K562 (cell line): ENCODE data around the gene CS. TPM values are rescaled to one million over a fixed set of nuclear protein-coding genes. Genes with fewer than 3 reads are reported as not detected.

Source experiments
- ARID2 ChIP-seq: fragments of 450-650 bp; IDR thresholded peaks from 2 replicates; pipeline ENCODE4 v1.6.1; 2017; ENCODE audit warnings: antibody characterized with exemption, mild to moderate bottlenecking
- CBFB ChIP-seq: sonication (generic); formaldehyde crosslinking; IDR thresholded peaks from 2 replicates; pipeline ENCODE4 v1.4.0; 2020; ENCODE audit warnings: mild to moderate bottlenecking, missing genetic modification reagents
- DMBX1 ChIP-seq: fragments of 250-450 bp; sonication (Bioruptor Pico); IDR thresholded peaks from 2 replicates; pipeline ENCODE4 v1.8.0; 2022; ENCODE audit warnings: inconsistent platforms, mild to moderate bottlenecking, moderate library complexity, borderline replicate concordance
- GATA2 ChIP-seq: sonication (generic); formaldehyde crosslinking; IDR thresholded peaks from 2 replicates; pipeline ENCODE4 v1.4.0; 2020; ENCODE audit warnings: mild to moderate bottlenecking, missing genetic modification reagents
- RBFOX2 ChIP-seq: fragments of 200-400 bp; formaldehyde crosslinking; IDR thresholded peaks from 2 replicates; pipeline ENCODE4 v1.6.1; 2017; ENCODE audit warnings: low read depth, mild to moderate bottlenecking, low read length, moderate library complexity
- RFX5 ChIP-seq: IDR thresholded peaks from 2 replicates; pipeline ENCODE4 v1.6.1; 2011; ENCODE audit warnings: low read depth, mild to moderate bottlenecking, improper control_type of control experiment, low read length
- SETDB1 ChIP-seq: IDR thresholded peaks from one replicate; pipeline ENCODE4 v1.6.1; 2012; ENCODE audit warnings: low read length, control low read depth, inconsistent platforms
- ZNF121 ChIP-seq: sonication (generic); formaldehyde crosslinking; conservative IDR thresholded peaks from 2 replicates; pipeline ENCODE4 v1.8.0; 2022; ENCODE audit warnings: missing genetic modification reagents
- ZNF316 ChIP-seq: fragments of 450-650 bp; IDR thresholded peaks from 2 replicates; pipeline ENCODE4 v1.6.1; 2016
- ZNF57 ChIP-seq: fragments of 450-650 bp; formaldehyde crosslinking; IDR thresholded peaks from 2 replicates; pipeline ENCODE4 v1.4.0; 2020; ENCODE audit warnings: mild to moderate bottlenecking, moderate library complexity
- polyA plus RNA-seq, 8 experiments: library from polyadenylated mRNA; depleted of rRNA in 4 of 8; stranded (reverse) in 5 of 8; unstranded in 3 of 8; fragments of >200 nt; fragmentation: Nextera tagmentation in 2 of 8; fragmentation: Illumina TruSeq in 1 of 8; extraction: Ambion mirVana in 2 of 8; extraction: Trizol in 1 of 8; gene quantifications; 2 replicates each; pipeline versions ENCODE4 v1.2.1 to v1.2.3, GENCODE V29; 2011 to 2014; ENCODE audit warnings: inconsistent platforms in 1 of 8, missing spikeins in 1 of 8
- total RNA-seq, 7 experiments: library from RNA; depleted of rRNA in 6 of 7; stranded (reverse); fragments of >200 nt in 6 of 7; fragmentation: Illumina TruSeq in 2 of 7; extraction: Trizol in 2 of 7; gene quantifications; 2 replicates each; pipeline versions ENCODE4 v1.2.1 to v1.2.3, GENCODE V29; 2011 to 2021; ENCODE audit warnings: low replicate concordance in 1 of 7
- TF ChIP-seq, protein P1 (sequence below): sonication (generic); formaldehyde crosslinking; IDR thresholded peaks from 2 replicates; pipeline ENCODE4 v1.8.0; 2023; ENCODE audit warnings: missing genetic modification reagents, mild to moderate bottlenecking, borderline replicate concordance
- TF ChIP-seq, protein P2 (sequence below): sonication (generic); formaldehyde crosslinking; IDR thresholded peaks from 2 replicates; pipeline ENCODE4 v1.8.0; 2022; ENCODE audit warnings: missing genetic modification reagents, mild to moderate bottlenecking, moderate library complexity, borderline replicate concordance
- TF ChIP-seq, protein P3 (sequence below): fragments of 200-800 bp; sonication (Bioruptor generic); IDR thresholded peaks from 2 replicates; pipeline ENCODE4 v1.6.1; 2016; ENCODE audit warnings: missing genetic modification characterization, missing compliant biosample characterization
- TF ChIP-seq, protein P4 (sequence below): sonication (generic); formaldehyde crosslinking; IDR thresholded peaks from 2 replicates; pipeline ENCODE4 v1.8.0; 2022; ENCODE audit warnings: mild to moderate bottlenecking, missing genetic modification reagents

The CS gene
- total and polyA plus RNA-seq, 9 of the 15 experiments (the other 6 are each of a cell fraction or from before 2014, with no cell fraction given) = 99.9 to 390 (median 149) TPM

- TF ChIP-seq, protein P1, sequence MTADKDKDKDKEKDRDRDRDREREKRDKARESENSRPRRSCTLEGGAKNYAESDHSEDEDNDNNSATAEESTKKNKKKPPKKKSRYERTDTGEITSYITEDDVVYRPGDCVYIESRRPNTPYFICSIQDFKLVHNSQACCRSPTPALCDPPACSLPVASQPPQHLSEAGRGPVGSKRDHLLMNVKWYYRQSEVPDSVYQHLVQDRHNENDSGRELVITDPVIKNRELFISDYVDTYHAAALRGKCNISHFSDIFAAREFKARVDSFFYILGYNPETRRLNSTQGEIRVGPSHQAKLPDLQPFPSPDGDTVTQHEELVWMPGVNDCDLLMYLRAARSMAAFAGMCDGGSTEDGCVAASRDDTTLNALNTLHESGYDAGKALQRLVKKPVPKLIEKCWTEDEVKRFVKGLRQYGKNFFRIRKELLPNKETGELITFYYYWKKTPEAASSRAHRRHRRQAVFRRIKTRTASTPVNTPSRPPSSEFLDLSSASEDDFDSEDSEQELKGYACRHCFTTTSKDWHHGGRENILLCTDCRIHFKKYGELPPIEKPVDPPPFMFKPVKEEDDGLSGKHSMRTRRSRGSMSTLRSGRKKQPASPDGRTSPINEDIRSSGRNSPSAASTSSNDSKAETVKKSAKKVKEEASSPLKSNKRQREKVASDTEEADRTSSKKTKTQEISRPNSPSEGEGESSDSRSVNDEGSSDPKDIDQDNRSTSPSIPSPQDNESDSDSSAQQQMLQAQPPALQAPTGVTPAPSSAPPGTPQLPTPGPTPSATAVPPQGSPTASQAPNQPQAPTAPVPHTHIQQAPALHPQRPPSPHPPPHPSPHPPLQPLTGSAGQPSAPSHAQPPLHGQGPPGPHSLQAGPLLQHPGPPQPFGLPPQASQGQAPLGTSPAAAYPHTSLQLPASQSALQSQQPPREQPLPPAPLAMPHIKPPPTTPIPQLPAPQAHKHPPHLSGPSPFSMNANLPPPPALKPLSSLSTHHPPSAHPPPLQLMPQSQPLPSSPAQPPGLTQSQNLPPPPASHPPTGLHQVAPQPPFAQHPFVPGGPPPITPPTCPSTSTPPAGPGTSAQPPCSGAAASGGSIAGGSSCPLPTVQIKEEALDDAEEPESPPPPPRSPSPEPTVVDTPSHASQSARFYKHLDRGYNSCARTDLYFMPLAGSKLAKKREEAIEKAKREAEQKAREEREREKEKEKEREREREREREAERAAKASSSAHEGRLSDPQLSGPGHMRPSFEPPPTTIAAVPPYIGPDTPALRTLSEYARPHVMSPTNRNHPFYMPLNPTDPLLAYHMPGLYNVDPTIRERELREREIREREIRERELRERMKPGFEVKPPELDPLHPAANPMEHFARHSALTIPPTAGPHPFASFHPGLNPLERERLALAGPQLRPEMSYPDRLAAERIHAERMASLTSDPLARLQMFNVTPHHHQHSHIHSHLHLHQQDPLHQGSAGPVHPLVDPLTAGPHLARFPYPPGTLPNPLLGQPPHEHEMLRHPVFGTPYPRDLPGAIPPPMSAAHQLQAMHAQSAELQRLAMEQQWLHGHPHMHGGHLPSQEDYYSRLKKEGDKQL = no peak
- TF ChIP-seq CBFB = no peak
- 0 out of 2 replicates have a peak, but pooled peaks have one; percentile 10 for TF ChIP-seq DMBX1 (CRISPR knock-in tag)
- TF ChIP-seq RFX5 = no peak
- TF ChIP-seq, protein P2, sequence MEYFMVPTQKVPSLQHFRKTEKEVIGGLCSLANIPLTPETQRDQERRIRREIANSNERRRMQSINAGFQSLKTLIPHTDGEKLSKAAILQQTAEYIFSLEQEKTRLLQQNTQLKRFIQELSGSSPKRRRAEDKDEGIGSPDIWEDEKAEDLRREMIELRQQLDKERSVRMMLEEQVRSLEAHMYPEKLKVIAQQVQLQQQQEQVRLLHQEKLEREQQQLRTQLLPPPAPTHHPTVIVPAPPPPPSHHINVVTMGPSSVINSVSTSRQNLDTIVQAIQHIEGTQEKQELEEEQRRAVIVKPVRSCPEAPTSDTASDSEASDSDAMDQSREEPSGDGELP (CRISPR knock-in tag) = peak; percentile 95
- no peak for TF ChIP-seq ZNF57
- TF ChIP-seq, protein P3, sequence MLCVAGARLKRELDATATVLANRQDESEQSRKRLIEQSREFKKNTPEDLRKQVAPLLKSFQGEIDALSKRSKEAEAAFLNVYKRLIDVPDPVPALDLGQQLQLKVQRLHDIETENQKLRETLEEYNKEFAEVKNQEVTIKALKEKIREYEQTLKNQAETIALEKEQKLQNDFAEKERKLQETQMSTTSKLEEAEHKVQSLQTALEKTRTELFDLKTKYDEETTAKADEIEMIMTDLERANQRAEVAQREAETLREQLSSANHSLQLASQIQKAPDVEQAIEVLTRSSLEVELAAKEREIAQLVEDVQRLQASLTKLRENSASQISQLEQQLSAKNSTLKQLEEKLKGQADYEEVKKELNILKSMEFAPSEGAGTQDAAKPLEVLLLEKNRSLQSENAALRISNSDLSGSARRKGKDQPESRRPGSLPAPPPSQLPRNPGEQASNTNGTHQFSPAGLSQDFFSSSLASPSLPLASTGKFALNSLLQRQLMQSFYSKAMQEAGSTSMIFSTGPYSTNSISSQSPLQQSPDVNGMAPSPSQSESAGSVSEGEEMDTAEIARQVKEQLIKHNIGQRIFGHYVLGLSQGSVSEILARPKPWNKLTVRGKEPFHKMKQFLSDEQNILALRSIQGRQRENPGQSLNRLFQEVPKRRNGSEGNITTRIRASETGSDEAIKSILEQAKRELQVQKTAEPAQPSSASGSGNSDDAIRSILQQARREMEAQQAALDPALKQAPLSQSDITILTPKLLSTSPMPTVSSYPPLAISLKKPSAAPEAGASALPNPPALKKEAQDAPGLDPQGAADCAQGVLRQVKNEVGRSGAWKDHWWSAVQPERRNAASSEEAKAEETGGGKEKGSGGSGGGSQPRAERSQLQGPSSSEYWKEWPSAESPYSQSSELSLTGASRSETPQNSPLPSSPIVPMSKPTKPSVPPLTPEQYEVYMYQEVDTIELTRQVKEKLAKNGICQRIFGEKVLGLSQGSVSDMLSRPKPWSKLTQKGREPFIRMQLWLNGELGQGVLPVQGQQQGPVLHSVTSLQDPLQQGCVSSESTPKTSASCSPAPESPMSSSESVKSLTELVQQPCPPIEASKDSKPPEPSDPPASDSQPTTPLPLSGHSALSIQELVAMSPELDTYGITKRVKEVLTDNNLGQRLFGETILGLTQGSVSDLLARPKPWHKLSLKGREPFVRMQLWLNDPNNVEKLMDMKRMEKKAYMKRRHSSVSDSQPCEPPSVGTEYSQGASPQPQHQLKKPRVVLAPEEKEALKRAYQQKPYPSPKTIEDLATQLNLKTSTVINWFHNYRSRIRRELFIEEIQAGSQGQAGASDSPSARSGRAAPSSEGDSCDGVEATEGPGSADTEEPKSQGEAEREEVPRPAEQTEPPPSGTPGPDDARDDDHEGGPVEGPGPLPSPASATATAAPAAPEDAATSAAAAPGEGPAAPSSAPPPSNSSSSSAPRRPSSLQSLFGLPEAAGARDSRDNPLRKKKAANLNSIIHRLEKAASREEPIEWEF (CRISPR knock-in tag) = no peak
- no peak for TF ChIP-seq ARID2
- no peak for TF ChIP-seq GATA2 (CRISPR knock-in tag)
- TF ChIP-seq ZNF121 (CRISPR knock-in tag) = no peak
- TF ChIP-seq SETDB1 = no peak
- no peak for TF ChIP-seq ZNF316
- TF ChIP-seq, protein P4, sequence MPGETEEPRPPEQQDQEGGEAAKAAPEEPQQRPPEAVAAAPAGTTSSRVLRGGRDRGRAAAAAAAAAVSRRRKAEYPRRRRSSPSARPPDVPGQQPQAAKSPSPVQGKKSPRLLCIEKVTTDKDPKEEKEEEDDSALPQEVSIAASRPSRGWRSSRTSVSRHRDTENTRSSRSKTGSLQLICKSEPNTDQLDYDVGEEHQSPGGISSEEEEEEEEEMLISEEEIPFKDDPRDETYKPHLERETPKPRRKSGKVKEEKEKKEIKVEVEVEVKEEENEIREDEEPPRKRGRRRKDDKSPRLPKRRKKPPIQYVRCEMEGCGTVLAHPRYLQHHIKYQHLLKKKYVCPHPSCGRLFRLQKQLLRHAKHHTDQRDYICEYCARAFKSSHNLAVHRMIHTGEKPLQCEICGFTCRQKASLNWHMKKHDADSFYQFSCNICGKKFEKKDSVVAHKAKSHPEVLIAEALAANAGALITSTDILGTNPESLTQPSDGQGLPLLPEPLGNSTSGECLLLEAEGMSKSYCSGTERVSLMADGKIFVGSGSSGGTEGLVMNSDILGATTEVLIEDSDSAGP = no peak; the same call in 1 of the 2 replicates
- TF ChIP-seq RBFOX2 = peak; percentile 96
Measured at GRCh38 chr12:56315622-56316473, 15.7 kb upstream of the CS start, which contains the start of gene CNPY2 (continued).
